Natural killer cell (primary cell): ENCODE results near the gene PRKCG. TPM values are rescaled to one million over a fixed set of nuclear protein-coding genes. Genes with fewer than 3 reads are reported as not detected.

Experiments
- ATAC-seq, 3 donors: fragments of 150-1000 bp in 2 of 3; fragments of 200-7000 bp in 1 of 3; cut with Tn5 transposase; 1 replicate in 1 of 3; 2 replicates in 2 of 3; pipeline ENCODE4 v1.10.0; 2021; ENCODE audit warnings: mild to moderate bottlenecking in 2 of 3, moderate library complexity in 2 of 3
- DNase-seq, 2 donors: peaks; one replicate each; pipeline versions ENCODE4 v3.0.0 to v3.0.0-alpha.2; 2013 to 2021; ENCODE audit warnings: mixed read lengths in 1 of 2
- H3K27ac ChIP-seq: one replicate; pipeline ENCODE4 v1.5.1; 2013; ENCODE audit warnings: mild to moderate bottlenecking, low read length
- H3K27me3 ChIP-seq: one replicate; pipeline ENCODE4 v1.6.1; 2013; ENCODE audit warnings: low read length; ENCODE audit not compliant: control insufficient read depth, insufficient read depth
- H3K36me3 ChIP-seq: one replicate; pipeline ENCODE4 v1.6.1; 2013; ENCODE audit warnings: low read length; ENCODE audit not compliant: control insufficient read depth, insufficient read depth
- H3K4me1 ChIP-seq: one replicate; pipeline ENCODE4 v1.6.1; 2013; ENCODE audit warnings: low read length; ENCODE audit not compliant: control insufficient read depth, insufficient read depth
- H3K4me3 ChIP-seq: one replicate; pipeline ENCODE4 v1.5.1; 2013; ENCODE audit warnings: low read length
- H3K9me3 ChIP-seq: one replicate; pipeline ENCODE4 v1.6.1; 2013; ENCODE audit warnings: low read length; ENCODE audit not compliant: control insufficient read depth, insufficient read depth
- H3K27ac Mint-ChIP-seq, 2 donors: one replicate each; pipeline ENCODE4 v1.8.0; 2022; ENCODE audit warnings: mild to moderate bottlenecking in 2 of 2, mixed read lengths in 2 of 2, moderate library complexity in 1 of 2
- H3K27me3 Mint-ChIP-seq, 2 donors: one replicate each; pipeline ENCODE4 v1.8.0; 2022; ENCODE audit warnings: low read depth in 2 of 2, mixed read lengths in 2 of 2
- H3K36me3 Mint-ChIP-seq: one replicate; pipeline ENCODE4 v1.8.0; 2022; ENCODE audit warnings: mixed read lengths
- H3K4me1 Mint-ChIP-seq, 2 donors: one replicate each; pipeline ENCODE4 v1.8.0; 2022; ENCODE audit warnings: mixed read lengths in 2 of 2
- H3K4me3 Mint-ChIP-seq: one replicate; pipeline ENCODE4 v1.8.0; 2022; ENCODE audit warnings: mild to moderate bottlenecking, moderate library complexity, mixed read lengths
- H3K9me3 Mint-ChIP-seq, 2 donors: one replicate each; pipeline ENCODE4 v1.8.0; 2022; ENCODE audit warnings: mixed read lengths in 2 of 2
- CTCF ChIP-seq: fragments of 200-600 bp; IDR thresholded peaks from one replicate; pipeline ENCODE4 v1.8.0; 2022; ENCODE audit warnings: antibody characterized with exemption
- WGBS: methylation state at CpG from one replicate; pipeline ENCODE4 v1.1.7; 2013; ENCODE audit warnings: missing lambda C conversion rate; ENCODE audit not compliant: insufficient coverage; 5-methylcytosine and 5-hydroxymethylcytosine counted together
- intact Hi-C: fragments of 100-400 bp; cut with micrococcal nuclease; formaldehyde crosslinking; loops from one replicate; pipeline ENCODE4 v1.14.2; 2022
- total RNA-seq, 4 donors: library from RNA; stranded (reverse); fragments of 120-200 nt in 1 of 4; gene quantifications; one replicate each; pipeline versions ENCODE4 v1.2.3 to v1.2.4, GENCODE V29; 2013 to 2022

Gene PRKCG
- total RNA-seq, 3 donors from 2014 or later (not counting 1 experiment from before 2014, with no cell fraction given), result 0.55 to 2.6 (median 1.5) TPM

- peaks cover 49 to 68% of the 10 kb centered on the region in 2 donors for H3K4me1 Mint-ChIP-seq
- H3K4me1 ChIP-seq, result peaks cover 54% of the 10 kb centered on the region
- no peaks in the 10 kb centered on the region for H3K27me3 Mint-ChIP-seq
- H3K36me3 ChIP-seq, result peaks cover 19% of the 10 kb centered on the region
- 90% methylated on average over 6 of the region's 6 CpGs for WGBS
- H3K4me3 Mint-ChIP-seq, result peak overlapping the region; percentile 61
- peak overlapping the region; percentile 88 to 91 for H3K27ac Mint-ChIP-seq
- ATAC-seq (no peak), DNase-seq (peak in 1 of 2 donors; percentile 14)
- intact Hi-C loops, result no loop called here
- no peaks in the 10 kb centered on the region for H3K9me3 ChIP-seq
- peaks cover 13% of the 10 kb centered on the region for H3K36me3 Mint-ChIP-seq
- H3K27ac ChIP-seq, result no peak overlapping the region
- H3K4me3 ChIP-seq, result no peak overlapping the region
- peaks cover 0 to 3% of the 10 kb centered on the region in 2 donors for H3K9me3 Mint-ChIP-seq
- no peak for TF ChIP-seq CTCF
- H3K27me3 ChIP-seq, result no peaks in the 10 kb centered on the region
Observed at GRCh38 chr19:53872762-53873161, 9.2 kb upstream of the PRKCG start.

GRCh38 chr19:53873773-53874605, 8.0 kb upstream of the PRKCG start:
- no peak overlapping the region for H3K4me3 ChIP-seq
- H3K27me3 ChIP-seq, result peaks cover 3% of the 10 kb centered on the region
- no peaks in the 10 kb centered on the region for H3K9me3 ChIP-seq
- WGBS, result 95% methylated on average over 51 of the region's 51 CpGs
- H3K9me3 Mint-ChIP-seq, result peaks cover 0 to 3% of the 10 kb centered on the region in 2 donors
- peaks cover 13% of the 10 kb centered on the region for H3K36me3 Mint-ChIP-seq
- ATAC-seq (no peak), DNase-seq (peak; percentile 40 to 49)
- peak overlapping the region; percentile 88 to 91 for H3K27ac Mint-ChIP-seq
- H3K4me3 Mint-ChIP-seq, result peak overlapping the region; percentile 41
- H3K4me1 ChIP-seq, result peaks cover 46% of the 10 kb centered on the region
- H3K27me3 Mint-ChIP-seq, result no peaks in the 10 kb centered on the region
- H3K27ac ChIP-seq, result no peak overlapping the region
- intact Hi-C loops, result no loop called here
- peaks cover 39 to 60% of the 10 kb centered on the region in 2 donors for H3K4me1 Mint-ChIP-seq
- peaks cover 19% of the 10 kb centered on the region for H3K36me3 ChIP-seq
- TF ChIP-seq CTCF, result no peak

DNA sequence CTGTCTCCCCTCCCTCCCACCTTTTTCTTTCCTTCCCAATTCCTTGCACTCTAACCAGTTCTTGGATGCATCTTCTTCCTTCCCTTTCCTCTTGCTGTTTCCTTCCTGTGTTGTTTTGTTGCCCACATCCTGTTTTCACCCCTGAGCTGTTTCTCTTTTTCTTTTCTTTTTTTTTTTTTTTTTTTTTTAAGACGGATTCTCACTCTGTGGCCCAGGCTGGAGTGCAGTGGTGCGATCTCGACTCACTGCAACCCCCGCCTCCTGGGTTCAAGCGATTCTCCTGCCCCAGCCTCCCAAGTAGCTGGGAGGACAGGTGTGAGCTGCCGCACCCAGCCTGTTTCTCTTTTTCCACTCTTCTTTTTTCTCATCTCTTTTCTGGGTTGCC, 7.4 kb upstream of the PRKCG start:
- Mint-ChIP-seq H3K4me3 (peak overlapping the region; percentile 41), H3K27ac (peak overlapping the region; percentile 88 to 91), H3K27me3 (no peaks in the 10 kb centered on the region), H3K9me3 (peaks cover 0 to 3% of the 10 kb centered on the region in 2 donors), H3K36me3 (peaks cover 13% of the 10 kb centered on the region), H3K4me1 (peaks cover 37 to 57% of the 10 kb centered on the region in 2 donors)
- ATAC-seq (no peak), DNase-seq (peak in 1 of 2 donors; percentile 65)
- H3K4me1 ChIP-seq, result peaks cover 48% of the 10 kb centered on the region
- peaks cover 19% of the 10 kb centered on the region for H3K36me3 ChIP-seq
- H3K27me3 ChIP-seq, result peaks cover 7% of the 10 kb centered on the region
- no peak for TF ChIP-seq CTCF
- H3K4me3 ChIP-seq, result no peak overlapping the region
- H3K27ac ChIP-seq, result no peak overlapping the region
- H3K9me3 ChIP-seq, result no peaks in the 10 kb centered on the region
- WGBS, result 41% methylated on average over 6 of the region's 6 CpGs
- intact Hi-C loops, result no loop called here
